ENCODE results near the gene NUFIP1.

- no peak for TF ChIP-seq EZH2 (optimal IDR thresholded peaks at IDR 0.05; ENCODE audit: low read depth, low read length)
- TF ChIP-seq EZH2phosphoT487 (IDR thresholded peaks at IDR 0.05; ENCODE audit: low read length), result no peak
- no peak for TF ChIP-seq CTCF (IDR thresholded peaks at IDR 0.05; ENCODE audit: low read length)
Measured at GRCh38 chr13:44921246-44921877, 67.9 kb downstream of the NUFIP1 start.
